NCI-H1417 (cell line): ENCODE results near the gene CPEB3.
"Not testable (repeated sequence)": the region's sequence is repeated elsewhere in the genome, so short reads cannot be mapped to it uniquely, and the experiment has no call there.

Source experiments
- DNase-seq, 3 experiments: peaks; one replicate each; lab custom pipeline; 2025; lab: John Stamatoyannopoulos, UW

Gene CPEB3

DNA sequence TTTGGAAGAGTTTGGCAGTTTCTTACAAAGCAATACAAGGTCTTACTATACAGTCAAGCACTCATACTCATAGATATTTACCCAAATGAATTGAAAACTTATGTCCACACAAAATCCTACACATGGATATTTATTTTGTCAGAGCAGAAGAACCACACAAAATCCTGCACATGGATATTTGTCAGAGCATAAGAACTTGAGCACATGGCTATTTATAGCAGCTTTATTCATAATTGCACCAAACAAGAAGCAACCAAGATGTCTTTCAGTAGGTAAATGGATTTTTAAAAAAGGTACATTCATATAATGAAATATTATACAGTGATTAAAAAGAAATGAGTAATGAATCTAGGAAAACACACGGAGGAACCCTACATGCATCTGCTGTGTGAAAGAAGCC, 251.9 kb downstream of the CPEB3 start:
- no peak for DNase-seq

DNA sequence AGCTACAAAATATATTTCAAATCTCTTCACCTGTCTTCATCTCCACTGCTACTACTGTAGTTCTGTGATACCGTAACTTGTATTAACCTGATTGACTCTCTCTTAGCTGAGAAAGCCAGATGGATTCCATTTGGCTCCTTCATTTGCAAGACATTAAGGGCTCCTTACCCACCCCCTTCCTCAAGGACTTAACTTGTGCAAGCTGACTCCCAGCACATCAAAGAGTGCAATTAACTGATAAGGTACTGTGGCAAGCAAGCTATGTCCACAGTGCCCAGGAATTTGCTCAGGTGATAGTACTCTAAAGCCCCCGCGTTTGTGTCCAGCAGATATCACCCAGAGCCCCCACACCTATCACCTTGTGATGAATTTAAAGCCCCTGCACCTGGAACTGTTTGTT, 257.8 kb downstream of the CPEB3 start:
- DNase-seq, result not testable (repeated sequence)

GRCh38 chr10:92031580-92031979, 259.3 kb downstream of the CPEB3 start:
- no peak for DNase-seq

DNA sequence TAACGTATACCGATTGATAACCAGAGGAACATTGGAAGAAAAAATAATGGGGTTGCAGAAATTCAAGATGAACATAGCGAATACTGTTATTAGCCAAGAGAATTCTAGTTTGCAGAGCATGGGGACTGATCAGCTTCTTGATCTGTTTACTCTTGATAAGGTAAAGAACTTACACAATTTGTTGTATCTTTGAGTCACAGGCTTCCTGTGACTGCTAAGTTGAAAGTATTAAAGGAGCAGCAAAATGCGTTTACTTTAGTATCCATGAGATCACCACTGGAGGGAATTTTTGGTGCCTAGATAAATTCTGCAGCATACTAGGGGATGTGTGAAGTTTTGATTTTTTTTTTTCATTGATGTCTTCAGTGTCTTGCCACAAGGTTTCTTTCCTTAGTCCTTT, 263.7 kb downstream of the CPEB3 start:
- DNase-seq, result no peak

DNA sequence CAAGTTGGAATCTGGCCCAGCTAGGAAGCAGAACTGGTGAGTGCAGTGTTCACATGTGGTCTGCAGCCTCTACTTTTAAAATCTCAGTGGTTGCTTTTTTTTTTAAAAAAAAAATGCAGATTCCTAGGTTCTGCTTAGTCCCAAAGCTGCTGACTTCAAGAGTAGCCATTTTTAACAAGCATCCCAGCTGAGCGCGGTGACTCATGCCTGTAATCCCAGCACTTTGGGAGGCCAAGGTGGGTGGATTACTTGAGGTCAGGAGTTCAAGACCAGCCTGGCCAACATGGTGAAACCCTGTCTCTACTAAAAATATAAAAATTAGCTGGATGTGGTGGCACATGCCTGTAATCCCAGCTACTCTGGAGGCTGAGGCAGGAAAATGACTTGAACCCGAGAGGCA, 265.5 kb downstream of the CPEB3 start:
- DNase-seq, result not testable (repeated sequence)

DNA sequence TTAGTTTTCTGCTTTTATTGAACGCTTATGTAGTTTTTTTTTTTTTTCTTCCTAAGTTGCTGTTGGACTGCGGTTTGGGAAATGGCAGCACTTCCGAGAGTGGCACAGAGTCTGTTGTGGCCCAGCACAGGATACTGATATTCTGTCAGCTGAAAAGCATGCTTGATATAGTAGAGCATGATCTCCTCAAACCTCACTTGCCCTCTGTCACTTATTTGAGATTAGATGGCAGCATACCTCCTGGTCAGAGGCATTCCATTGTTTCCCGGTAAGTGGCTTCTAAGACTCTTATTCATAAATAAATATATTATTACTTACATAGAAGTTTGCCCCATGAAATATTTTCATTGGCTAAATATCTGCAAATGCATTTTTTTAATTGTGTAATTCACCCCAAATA, 266.2 kb downstream of the CPEB3 start:
- no peak for DNase-seq

GRCh38 chr10:92014620-92015019, 276.3 kb downstream of the CPEB3 start:
- peak in 1 of 3 experiments; percentile 27 for DNase-seq

- peak in 1 of 3 experiments; percentile 45 for DNase-seq
These were observed 279.2 kb downstream of the CPEB3 start for GRCh38 chr10:92011560-92012214.

- peak in 1 of 3 experiments; percentile 7 for DNase-seq
These were observed 280.7 kb downstream of the CPEB3 start for GRCh38 chr10:92010047-92010735.

DNA sequence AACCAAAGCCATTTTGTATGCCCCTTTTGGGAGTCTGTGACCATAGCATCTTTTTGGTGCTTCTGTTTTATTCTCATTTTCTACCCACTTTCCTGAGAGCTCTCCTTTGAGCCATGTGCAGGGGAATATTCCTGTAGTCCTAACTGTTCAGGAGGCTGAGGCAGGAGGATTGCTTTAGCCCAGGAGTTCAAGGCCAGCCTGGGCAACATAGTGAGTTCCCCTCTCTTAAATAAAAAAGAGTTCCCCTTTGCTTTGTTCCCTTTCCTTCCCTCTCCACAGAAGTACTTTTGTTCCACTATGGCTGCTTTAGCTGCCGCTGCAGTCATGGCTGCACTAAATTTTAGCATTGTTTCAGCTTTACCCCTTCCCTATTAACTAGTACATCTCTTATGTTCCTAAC, 281.4 kb downstream of the CPEB3 start:
- no peak for DNase-seq

DNA sequence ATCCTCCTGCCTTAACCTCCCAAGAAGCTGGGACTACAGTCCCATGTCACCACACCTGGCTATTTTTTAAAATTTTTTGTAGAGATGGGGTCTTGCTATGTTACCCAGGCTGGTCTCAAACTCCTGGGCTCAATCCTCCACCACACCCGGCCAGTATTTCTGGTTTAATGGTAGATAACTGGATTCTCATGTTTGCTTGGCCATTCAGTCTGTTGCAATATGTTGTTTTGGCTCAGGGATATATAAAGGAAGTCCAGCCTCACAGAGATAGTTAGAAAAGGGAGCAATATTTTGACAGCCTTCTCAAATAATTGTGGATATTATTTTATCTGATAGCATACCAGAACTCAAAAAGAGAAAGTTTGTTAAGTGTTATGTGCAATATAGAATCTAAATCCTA, 284.9 kb downstream of the CPEB3 start:
- no peak for DNase-seq

DNA sequence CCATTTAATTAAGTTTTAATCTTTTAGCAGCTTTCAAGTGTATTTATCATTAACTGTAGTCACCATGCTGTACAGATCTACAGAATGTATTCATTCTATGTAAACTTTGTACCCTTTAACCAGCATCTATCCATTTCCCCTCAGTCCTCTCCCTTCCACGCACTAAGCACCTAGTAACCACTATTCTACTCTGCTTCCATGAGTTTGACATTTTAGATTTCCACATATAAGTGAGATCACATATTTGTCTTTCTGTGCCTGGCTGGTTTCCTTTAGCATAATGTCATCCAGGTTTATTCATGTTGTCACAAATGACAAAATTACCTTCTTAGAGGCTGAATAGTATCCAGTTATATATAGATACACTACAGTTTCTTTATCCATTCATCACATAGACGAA, 287.6 kb downstream of the CPEB3 start:
- DNase-seq, result no peak

GRCh38 chr10:92001995-92002394, 288.9 kb downstream of the CPEB3 start:
- no peak for DNase-seq

DNA sequence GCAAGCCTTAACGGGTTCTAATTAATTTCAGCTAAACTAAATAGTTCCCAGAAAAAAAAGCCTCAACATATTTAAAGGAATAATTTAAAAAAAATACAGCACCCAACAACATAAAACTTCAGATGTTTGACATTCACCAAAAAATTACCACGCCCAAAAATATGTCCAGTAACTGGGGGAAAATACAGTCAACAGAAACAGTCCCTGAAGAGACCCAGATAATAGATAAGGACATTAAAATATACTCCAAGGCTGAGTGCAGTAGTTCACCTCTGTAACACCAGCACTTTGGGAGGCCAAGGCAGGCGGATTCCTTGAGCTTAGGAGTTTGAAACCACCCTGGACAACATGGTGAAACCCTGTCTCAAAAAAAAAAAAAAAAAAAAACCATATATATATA, 289.3 kb downstream of the CPEB3 start:
- no peak for DNase-seq
